ENCODE results near the gene GBX1. TPM values are rescaled to one million over a fixed set of nuclear protein-coding genes. Genes with fewer than 3 reads are reported as not detected.

GBX1 gene
- total RNA-seq, 2 experiments from 2014 or later, result not detected

DNA sequence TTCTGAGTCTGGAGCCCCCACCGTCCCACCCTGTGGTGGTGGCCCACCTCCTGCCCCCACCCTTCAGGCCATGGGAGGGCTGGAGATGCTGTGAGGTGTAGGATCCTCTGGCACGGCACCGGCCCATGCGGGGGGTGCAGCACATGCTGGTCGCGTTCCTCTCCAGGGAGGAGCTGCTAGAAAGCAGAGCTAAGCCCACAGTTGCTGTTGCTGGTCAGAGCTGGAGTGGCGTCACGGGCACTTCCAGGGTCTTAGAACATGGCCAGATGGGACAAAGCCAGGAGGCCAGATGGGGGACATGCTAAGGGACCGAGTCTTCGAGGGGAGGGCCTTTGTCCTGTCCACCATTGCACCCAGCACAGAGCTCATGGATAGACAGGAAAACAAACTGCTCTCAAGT, 59.6 kb downstream of the GBX1 start:
- Histone ChIP-seq H4K20me1 (ENCODE audit: insufficient read depth, low read length) (no peaks in the 10 kb centered on the region; the same call in 1 of the 2 replicates), H3K27ac (ENCODE audit: low read depth, low read length, poor library complexity, severe bottlenecking) (no peak overlapping the region), H2AFZ (ENCODE audit: low read length) (no peak overlapping the region), H3K79me2 (ENCODE audit: insufficient read depth, low read depth, low read length) (no peaks in the 10 kb centered on the region), H3K9me3 (ENCODE audit: low read length) (no peaks in the 10 kb centered on the region), H3K4me2 (ENCODE audit: low read length) (no peak overlapping the region), H3K4me3 (ENCODE audit: low read depth, low read length, poor library complexity, severe bottlenecking) (no peak overlapping the region), H3K36me3 (ENCODE audit: insufficient read depth, low read length) (no peaks in the 10 kb centered on the region), H3K4me1 (ENCODE audit: insufficient read depth, low read length, poor library complexity, severe bottlenecking) (no peaks in the 10 kb centered on the region), H3K9me2 (ENCODE audit: insufficient read depth, low read length) (no peaks in the 10 kb centered on the region)
- POLR2A ChIA-PET, result no interaction called here
- DNase-seq (ENCODE audit: low spot score), result no peak
- intact Hi-C loops (cut with micrococcal nuclease; ENCODE audit: unreplicated experiment), result no loop called here
- BruUV-seq (replicated peaks), result no TSS peak
- TF ChIP-seq, protein P1, sequence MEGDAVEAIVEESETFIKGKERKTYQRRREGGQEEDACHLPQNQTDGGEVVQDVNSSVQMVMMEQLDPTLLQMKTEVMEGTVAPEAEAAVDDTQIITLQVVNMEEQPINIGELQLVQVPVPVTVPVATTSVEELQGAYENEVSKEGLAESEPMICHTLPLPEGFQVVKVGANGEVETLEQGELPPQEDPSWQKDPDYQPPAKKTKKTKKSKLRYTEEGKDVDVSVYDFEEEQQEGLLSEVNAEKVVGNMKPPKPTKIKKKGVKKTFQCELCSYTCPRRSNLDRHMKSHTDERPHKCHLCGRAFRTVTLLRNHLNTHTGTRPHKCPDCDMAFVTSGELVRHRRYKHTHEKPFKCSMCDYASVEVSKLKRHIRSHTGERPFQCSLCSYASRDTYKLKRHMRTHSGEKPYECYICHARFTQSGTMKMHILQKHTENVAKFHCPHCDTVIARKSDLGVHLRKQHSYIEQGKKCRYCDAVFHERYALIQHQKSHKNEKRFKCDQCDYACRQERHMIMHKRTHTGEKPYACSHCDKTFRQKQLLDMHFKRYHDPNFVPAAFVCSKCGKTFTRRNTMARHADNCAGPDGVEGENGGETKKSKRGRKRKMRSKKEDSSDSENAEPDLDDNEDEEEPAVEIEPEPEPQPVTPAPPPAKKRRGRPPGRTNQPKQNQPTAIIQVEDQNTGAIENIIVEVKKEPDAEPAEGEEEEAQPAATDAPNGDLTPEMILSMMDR (conservative IDR thresholded peaks at IDR 0.05; ENCODE audit: low read length), result no peak
- no peak for TF ChIP-seq EZH2phosphoT487 (IDR thresholded peaks at IDR 0.05; ENCODE audit: borderline replicate concordance, low read depth, low read length)
- CTCF ChIA-PET (ENCODE audit: unreplicated experiment), result interaction anchor here (1.0 kb wide), 1 partner anchor 16 kb away, joined by 3 read pairs; no protein-coding TSS in a partner anchor

- Histone ChIP-seq H3K9me3 (ENCODE audit: low read length) (no peaks in the 10 kb centered on the region), H3K79me2 (ENCODE audit: insufficient read depth, low read depth, low read length) (no peaks in the 10 kb centered on the region), H3K4me2 (ENCODE audit: low read length) (no peak overlapping the region), H3K4me3 (ENCODE audit: low read depth, low read length, poor library complexity, severe bottlenecking) (no peak overlapping the region), H4K20me1 (ENCODE audit: insufficient read depth, low read length) (no peaks in the 10 kb centered on the region; the same call in 1 of the 2 replicates), H2AFZ (ENCODE audit: low read length) (no peak overlapping the region), H3K36me3 (ENCODE audit: insufficient read depth, low read length) (no peaks in the 10 kb centered on the region), H3K4me1 (ENCODE audit: insufficient read depth, low read length, poor library complexity, severe bottlenecking) (no peaks in the 10 kb centered on the region), H3K9me2 (ENCODE audit: insufficient read depth, low read length) (no peaks in the 10 kb centered on the region), H3K27ac (ENCODE audit: low read depth, low read length, poor library complexity, severe bottlenecking) (no peak overlapping the region)
- TF ChIP-seq, protein P1 (conservative IDR thresholded peaks at IDR 0.05; ENCODE audit: low read length), result no peak
- TF ChIP-seq EZH2phosphoT487 (IDR thresholded peaks at IDR 0.05; ENCODE audit: borderline replicate concordance, low read depth, low read length), result no peak
- no peak for DNase-seq (ENCODE audit: low spot score)
- intact Hi-C loops (cut with micrococcal nuclease; ENCODE audit: unreplicated experiment), result no loop called here
- ChIA-PET POLR2A (no interaction called here), CTCF (ENCODE audit: unreplicated experiment) (interaction anchor here (0.6 kb wide), 1 partner anchor 24 kb away, joined by 3 read pairs; the partner anchor contains the start of gene FASTK)
- no TSS peak for BruUV-seq (replicated peaks)
These were observed 62.9 kb downstream of the GBX1 start for GRCh38 chr7:151104411-151105235.

DNA sequence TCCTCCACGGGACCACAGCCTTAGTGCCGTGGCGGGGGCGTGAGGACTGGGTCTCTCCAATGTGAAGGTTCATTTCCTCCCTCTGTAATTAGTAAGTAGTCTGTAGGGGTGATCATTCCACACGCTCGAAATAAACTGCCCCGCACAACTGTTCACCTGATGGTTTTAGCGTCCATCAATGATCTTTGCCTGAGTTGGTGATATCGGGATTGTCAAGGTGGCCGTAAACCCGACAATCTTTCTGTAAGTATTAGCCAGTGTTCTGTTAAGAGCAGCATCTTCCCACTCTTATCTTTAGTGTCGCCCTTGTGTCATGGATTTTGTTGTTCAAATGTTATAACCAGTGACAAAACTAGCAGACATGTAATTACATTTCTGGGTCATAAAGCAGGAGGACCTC, 63.5 kb downstream of the GBX1 start:
- H3K4me3 ChIP-seq (ENCODE audit: low read depth, low read length, poor library complexity, severe bottlenecking), result no peak overlapping the region
- H3K4me1 ChIP-seq (ENCODE audit: insufficient read depth, low read length, poor library complexity, severe bottlenecking), result no peaks in the 10 kb centered on the region
- intact Hi-C loops (cut with micrococcal nuclease; ENCODE audit: unreplicated experiment), result no loop called here
- ChIA-PET CTCF (ENCODE audit: unreplicated experiment) (no interaction called here), POLR2A (no interaction called here)
- H2AFZ ChIP-seq (ENCODE audit: low read length), result no peak overlapping the region
- no peak overlapping the region for H3K4me2 ChIP-seq (ENCODE audit: low read length)
- H3K9me2 ChIP-seq (ENCODE audit: insufficient read depth, low read length), result no peaks in the 10 kb centered on the region
- no peaks in the 10 kb centered on the region for H3K36me3 ChIP-seq (ENCODE audit: insufficient read depth, low read length)
- no peaks in the 10 kb centered on the region for H3K79me2 ChIP-seq (ENCODE audit: insufficient read depth, low read depth, low read length)
- TF ChIP-seq, protein P1 (conservative IDR thresholded peaks at IDR 0.05; ENCODE audit: low read length), result no peak
- TF ChIP-seq EZH2phosphoT487 (IDR thresholded peaks at IDR 0.05; ENCODE audit: borderline replicate concordance, low read depth, low read length), result no peak
- H3K9me3 ChIP-seq (ENCODE audit: low read length), result no peaks in the 10 kb centered on the region
- H3K27ac ChIP-seq (ENCODE audit: low read depth, low read length, poor library complexity, severe bottlenecking), result no peak overlapping the region
- DNase-seq (ENCODE audit: low spot score), result no peak
- no TSS peak for BruUV-seq (replicated peaks)
- H4K20me1 ChIP-seq (ENCODE audit: insufficient read depth, low read length), result no peaks in the 10 kb centered on the region; the same call in 1 of the 2 replicates

Measured in OCI-LY7 (cell line).